Suprapubic skin (tissue), 4 donors: ENCODE data around the gene FAM219A.
"Not testable (repeated sequence)": the region's sequence is repeated elsewhere in the genome, so short reads cannot be mapped to it uniquely, and the experiment has no call there.

Source experiments
- EP300 ChIP-seq: sonication (generic); formaldehyde crosslinking; IDR thresholded peaks from one replicate; pipeline ENCODE4 v1.6.1; 2017; ENCODE audit warnings: antibody characterized with exemption
- POLR2AphosphoS5 ChIP-seq, 3 donors: sonication (generic); formaldehyde crosslinking; IDR thresholded peaks; one replicate each; pipeline ENCODE4 v1.6.1; 2017; ENCODE audit warnings: antibody characterized with exemption in 3 of 3
- TF ChIP-seq, protein P1 (sequence below), 2 donors: fragments of 200-600 bp in 1 of 2; fragments of 450-650 bp in 1 of 2; sonication (generic) in 1 of 2; IDR thresholded peaks; one replicate each; pipeline ENCODE4 v1.5.1; 2016 to 2019; ENCODE audit warnings: antibody characterized with exemption in 2 of 2, mild to moderate bottlenecking in 1 of 2, moderate library complexity in 1 of 2

DNA sequence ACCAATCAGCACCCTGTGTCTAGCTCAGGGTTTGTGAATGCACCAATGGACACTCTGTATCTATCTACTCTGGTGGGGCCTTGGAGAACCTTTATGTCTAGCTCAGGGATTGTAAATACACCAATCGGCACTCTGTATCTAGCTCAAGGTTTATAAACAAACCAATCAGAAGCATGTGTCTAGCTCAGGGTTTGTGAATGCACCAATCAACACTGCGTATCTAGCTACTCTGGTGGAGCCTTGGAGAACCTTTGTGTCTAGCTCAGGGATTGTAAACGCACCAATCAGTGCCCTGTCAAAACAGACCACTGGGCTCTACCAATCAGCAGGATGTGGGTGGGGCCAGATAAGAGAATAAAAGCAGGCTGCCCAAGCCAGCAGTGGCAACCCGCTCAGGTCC is 19.9 kb downstream of the FAM219A start:
- TF ChIP-seq, protein P1, sequence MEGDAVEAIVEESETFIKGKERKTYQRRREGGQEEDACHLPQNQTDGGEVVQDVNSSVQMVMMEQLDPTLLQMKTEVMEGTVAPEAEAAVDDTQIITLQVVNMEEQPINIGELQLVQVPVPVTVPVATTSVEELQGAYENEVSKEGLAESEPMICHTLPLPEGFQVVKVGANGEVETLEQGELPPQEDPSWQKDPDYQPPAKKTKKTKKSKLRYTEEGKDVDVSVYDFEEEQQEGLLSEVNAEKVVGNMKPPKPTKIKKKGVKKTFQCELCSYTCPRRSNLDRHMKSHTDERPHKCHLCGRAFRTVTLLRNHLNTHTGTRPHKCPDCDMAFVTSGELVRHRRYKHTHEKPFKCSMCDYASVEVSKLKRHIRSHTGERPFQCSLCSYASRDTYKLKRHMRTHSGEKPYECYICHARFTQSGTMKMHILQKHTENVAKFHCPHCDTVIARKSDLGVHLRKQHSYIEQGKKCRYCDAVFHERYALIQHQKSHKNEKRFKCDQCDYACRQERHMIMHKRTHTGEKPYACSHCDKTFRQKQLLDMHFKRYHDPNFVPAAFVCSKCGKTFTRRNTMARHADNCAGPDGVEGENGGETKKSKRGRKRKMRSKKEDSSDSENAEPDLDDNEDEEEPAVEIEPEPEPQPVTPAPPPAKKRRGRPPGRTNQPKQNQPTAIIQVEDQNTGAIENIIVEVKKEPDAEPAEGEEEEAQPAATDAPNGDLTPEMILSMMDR (IDR thresholded peaks at IDR 0.05), result not testable (repeated sequence)
- TF ChIP-seq EP300; POLR2AphosphoS5 (IDR thresholded peaks at IDR 0.05): not testable (repeated sequence)
